CD4-positive, CD25-positive, alpha-beta regulatory T cell (primary cell): ENCODE results near the gene RNF123. TPM values are rescaled to one million over a fixed set of nuclear protein-coding genes. Genes with fewer than 3 reads are reported as not detected.
"Not testable (repeated sequence)": the region's sequence is repeated elsewhere in the genome, so short reads cannot be mapped to it uniquely, and the experiment has no call there.

Source experiments
- ATAC-seq, 2 donors: fragments of 150-1000 bp; cut with Tn5 transposase; one replicate each; pipeline ENCODE4 v1.10.0; 2021; ENCODE audit warnings: low read depth in 2 of 2, moderate number of reproducible peaks in 2 of 2, moderate library complexity in 1 of 2
- DNase-seq, 3 donors: peaks; one replicate each; pipeline versions ENCODE4 v3.0.0 to v3.0.0-alpha.2; 2012 to 2022; ENCODE audit warnings: mixed read lengths in 1 of 3
- H3K27ac ChIP-seq: one replicate; pipeline ENCODE4 v1.7.0; 2013; ENCODE audit warnings: mild to moderate bottlenecking, low read length; ENCODE audit not compliant: insufficient read depth, poor library complexity, severe bottlenecking
- H3K27me3 ChIP-seq: one replicate; pipeline ENCODE4 v1.7.0; 2013; ENCODE audit warnings: low read length; ENCODE audit not compliant: control insufficient read depth, insufficient read depth
- H3K36me3 ChIP-seq: one replicate; pipeline ENCODE4 v1.7.0; 2013; ENCODE audit warnings: mild to moderate bottlenecking, low read length, moderate library complexity; ENCODE audit not compliant: control insufficient read depth, insufficient read depth
- H3K4me1 ChIP-seq: 2 replicates; pipeline ENCODE4 v1.7.0; 2013; ENCODE audit warnings: mild to moderate bottlenecking, low read length; ENCODE audit not compliant: insufficient read depth, control insufficient read depth, poor library complexity, severe bottlenecking
- H3K4me3 ChIP-seq: one replicate; pipeline ENCODE4 v1.7.0; 2013; ENCODE audit warnings: low read depth, mild to moderate bottlenecking, low read length, moderate library complexity
- H3K9me3 ChIP-seq, 2 experiments: 1 replicate in 1 of 2; 2 replicates in 1 of 2; pipeline ENCODE4 v1.7.0; 2013; ENCODE audit warnings: low read length in 2 of 2, mild to moderate bottlenecking in 1 of 2, moderate library complexity in 1 of 2; ENCODE audit not compliant: control insufficient read depth in 2 of 2
- H3K27ac Mint-ChIP-seq, 3 donors: one replicate each; pipeline ENCODE4 v1.8.0; 2020 to 2022; ENCODE audit warnings: mild to moderate bottlenecking in 3 of 3, mixed read lengths in 3 of 3, moderate library complexity in 2 of 3
- H3K27me3 Mint-ChIP-seq: one replicate; pipeline ENCODE4 v1.8.0; 2022; ENCODE audit warnings: mild to moderate bottlenecking, mixed read lengths
- H3K36me3 Mint-ChIP-seq: one replicate; pipeline ENCODE4 v1.8.0; 2020; ENCODE audit warnings: mixed read lengths
- H3K4me1 Mint-ChIP-seq, 4 donors: one replicate each; pipeline ENCODE4 v1.8.0; 2020 to 2022; ENCODE audit warnings: mixed read lengths in 4 of 4, mild to moderate bottlenecking in 1 of 4
- H3K4me3 Mint-ChIP-seq, 4 donors: one replicate each; pipeline ENCODE4 v1.8.0; 2020 to 2022; ENCODE audit warnings: mild to moderate bottlenecking in 4 of 4, mixed read lengths in 4 of 4, moderate library complexity in 3 of 4
- H3K9me3 Mint-ChIP-seq, 7 donors: one replicate each; pipeline ENCODE4 v1.8.0; 2020 to 2022; ENCODE audit warnings: mixed read lengths in 7 of 7, mild to moderate bottlenecking in 3 of 7, moderate library complexity in 2 of 7
- polyA plus RNA-seq, 4 donors: library from polyadenylated mRNA; unstranded; fragments of 300-500 nt; fragmentation: Illumina TruSeq; gene quantifications; one replicate each; pipeline ENCODE4 v1.2.3, GENCODE V29; 2021
- total RNA-seq: library from RNA; stranded (reverse); gene quantifications from one replicate; pipeline ENCODE4 v1.2.3, GENCODE V29; 2022

RNF123 gene
- total and polyA plus RNA-seq, 5 donors from 2014 or later = 9.8 to 47.1 (median 13.6) TPM

GRCh38 chr3:49689908-49690624, 709 bp downstream of the RNF123 start:
- H3K27me3 ChIP-seq, H3K9me3 Mint-ChIP-seq, DNase-seq, ATAC-seq, H3K9me3 ChIP-seq, H3K36me3 Mint-ChIP-seq, H3K36me3 ChIP-seq: not testable (repeated sequence)
- peaks cover 16% of the 10 kb centered on the region for H3K27me3 Mint-ChIP-seq
- H3K27ac Mint-ChIP-seq = peak overlapping the region in 2 of 3 donors; percentile 94 to 95
- H3K4me1 ChIP-seq = peaks cover 36% of the 10 kb centered on the region
- peaks cover 10 to 53% (median 33%) of the 10 kb centered on the region in 4 donors for H3K4me1 Mint-ChIP-seq
- peak overlapping the region; percentile 96 to 98 (median 98) for H3K4me3 Mint-ChIP-seq
- peak overlapping the region; percentile 77 for H3K4me3 ChIP-seq
- peak overlapping the region; percentile 74 for H3K27ac ChIP-seq

DNA sequence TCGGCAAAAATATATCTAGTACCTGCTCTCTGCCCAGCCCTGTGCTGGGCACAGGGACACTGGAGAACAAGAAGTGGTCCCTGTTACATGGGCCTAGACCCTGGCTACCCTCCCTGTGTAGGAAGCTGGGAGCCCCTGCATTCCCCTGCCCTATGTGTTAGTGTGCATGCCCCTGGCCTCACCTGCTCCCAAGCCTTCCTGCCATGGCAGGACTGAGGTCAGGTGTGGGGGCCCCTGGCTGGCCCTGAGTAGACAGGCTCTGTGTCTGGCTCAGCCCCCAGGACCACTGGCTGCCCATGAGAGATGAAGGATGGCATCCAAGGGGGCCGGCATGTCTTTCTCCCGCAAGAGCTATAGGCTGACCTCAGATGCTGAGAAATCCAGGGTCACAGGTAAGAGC, 1.5 kb downstream of the RNF123 start:
- H3K4me1 ChIP-seq = peaks cover 36% of the 10 kb centered on the region
- H3K36me3 Mint-ChIP-seq, H3K9me3 ChIP-seq, ATAC-seq, DNase-seq, H3K27me3 ChIP-seq, H3K9me3 Mint-ChIP-seq, H3K4me3 ChIP-seq, H3K36me3 ChIP-seq, H3K27ac ChIP-seq: not testable (repeated sequence)
- Mint-ChIP-seq H3K4me3 (peak overlapping the region; percentile 96 to 98 (median 98)), H3K4me1 (peaks cover 10 to 50% (median 33%) of the 10 kb centered on the region in 4 donors), H3K27ac (peak overlapping the region in 1 of 3 donors; percentile 82), H3K27me3 (peaks cover 16% of the 10 kb centered on the region)

GRCh38 chr3:49691481-49691880, 2.1 kb downstream of the RNF123 start:
- not testable (repeated sequence) for ATAC-seq, DNase-seq, H3K27me3 ChIP-seq, H3K36me3 Mint-ChIP-seq, H3K9me3 ChIP-seq, H3K27ac ChIP-seq, H3K4me3 ChIP-seq, H3K27ac Mint-ChIP-seq, H3K36me3 ChIP-seq, H3K9me3 Mint-ChIP-seq
- H3K4me1 ChIP-seq = peaks cover 32% of the 10 kb centered on the region
- H3K27me3 Mint-ChIP-seq = peaks cover 16% of the 10 kb centered on the region
- peaks cover 10 to 48% (median 33%) of the 10 kb centered on the region in 4 donors for H3K4me1 Mint-ChIP-seq
- H3K4me3 Mint-ChIP-seq = peak overlapping the region; percentile 69 to 98 (median 96)

GRCh38 chr3:49694409-49695070, 5.2 kb downstream of the RNF123 start:
- not testable (repeated sequence) for H3K27ac ChIP-seq, H3K36me3 ChIP-seq, DNase-seq, H3K4me3 ChIP-seq, H3K36me3 Mint-ChIP-seq, H3K9me3 ChIP-seq, H3K27me3 ChIP-seq, H3K27me3 Mint-ChIP-seq, H3K9me3 Mint-ChIP-seq, ATAC-seq
- Mint-ChIP-seq H3K27ac (peak overlapping the region in 1 of 3 donors; percentile 23), H3K4me3 (peak overlapping the region in 2 of 4 donors; percentile 61 to 77), H3K4me1 (peaks cover 10 to 32% (median 26%) of the 10 kb centered on the region in 4 donors)
- H3K4me1 ChIP-seq = peaks cover 16% of the 10 kb centered on the region

DNA sequence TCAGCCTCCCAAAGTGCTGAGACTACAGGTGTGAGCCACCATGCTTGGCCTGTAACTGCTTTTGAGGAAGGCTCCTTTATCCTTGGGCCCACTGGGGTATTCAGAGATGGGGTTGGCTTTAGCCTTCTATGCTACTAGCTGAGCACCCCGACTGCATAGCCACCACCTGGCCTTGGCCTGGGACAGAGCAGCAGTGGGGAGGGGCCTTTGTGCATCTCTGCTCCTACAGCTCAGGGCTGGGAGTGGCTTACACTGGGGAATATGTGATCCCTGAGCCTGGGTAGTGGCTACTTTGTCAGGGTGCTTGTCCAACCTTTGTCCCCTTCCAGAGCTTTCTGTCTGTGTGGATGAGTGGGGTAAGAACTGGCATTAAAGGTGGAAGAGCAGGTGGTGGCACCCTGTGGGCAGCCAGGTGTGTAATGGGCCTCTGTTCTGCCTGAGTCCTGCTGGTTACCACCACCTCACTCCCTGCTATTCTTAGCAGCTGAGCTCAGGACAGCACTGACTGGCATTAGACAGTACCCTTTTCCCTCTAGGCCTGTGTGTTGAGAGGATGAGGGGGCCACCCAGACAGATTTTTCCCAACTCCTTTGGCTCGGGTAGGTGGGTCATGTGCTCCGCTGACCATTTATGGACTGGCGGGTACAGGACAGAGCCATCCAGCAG, 6.1 kb downstream of the RNF123 start:
- not testable (repeated sequence) for H3K4me3 Mint-ChIP-seq, H3K9me3 ChIP-seq, H3K27ac Mint-ChIP-seq, ATAC-seq, DNase-seq, H3K36me3 ChIP-seq, H3K27me3 Mint-ChIP-seq, H3K9me3 Mint-ChIP-seq, H3K27me3 ChIP-seq, H3K36me3 Mint-ChIP-seq, H3K4me3 ChIP-seq, H3K27ac ChIP-seq, H3K4me1 ChIP-seq
- H3K4me1 Mint-ChIP-seq = peaks cover 7 to 23% (median 18%) of the 10 kb centered on the region in 4 donors

DNA sequence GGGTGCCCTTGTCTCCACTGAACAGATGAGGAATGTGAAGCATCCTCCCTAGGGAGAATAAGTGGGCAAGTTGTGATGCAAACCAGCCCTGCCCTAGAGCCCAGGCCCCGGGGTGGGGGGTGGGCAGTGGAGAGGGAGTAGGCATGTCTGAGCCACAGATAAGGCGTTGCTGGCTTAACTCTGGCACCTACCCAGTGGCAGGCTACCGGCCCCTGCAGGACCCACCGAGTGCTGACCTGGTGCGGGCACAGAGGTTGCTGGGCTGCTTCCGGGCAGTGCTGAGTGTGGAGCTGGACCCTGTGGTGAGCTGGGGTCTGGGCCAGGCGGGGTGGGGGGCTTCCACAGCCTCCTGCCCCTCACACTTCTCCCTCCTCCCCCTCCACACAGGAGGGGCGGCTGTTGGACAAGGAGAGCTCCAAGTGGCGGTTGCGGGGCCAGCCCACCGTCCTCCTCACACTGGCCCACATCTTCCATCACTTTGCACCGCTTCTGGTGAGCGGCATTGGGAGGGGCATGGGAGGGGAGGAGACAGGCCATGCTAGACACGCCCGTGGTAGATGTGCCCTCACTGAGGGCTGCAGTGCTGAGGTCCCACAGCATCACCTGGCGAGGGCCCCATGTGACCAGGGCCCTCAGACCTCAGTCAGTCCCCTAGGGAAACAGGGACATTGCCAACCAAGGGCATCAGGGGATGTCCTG, 10.1 kb downstream of the RNF123 start:
- no peak for DNase-seq
- Histone ChIP-seq H3K4me3 (no peak overlapping the region), H3K27ac (no peak overlapping the region), H3K9me3 (no peaks in the 10 kb centered on the region), H3K4me1 (no peaks in the 10 kb centered on the region), H3K36me3 (peaks cover 20% of the 10 kb centered on the region), H3K27me3 (no peaks in the 10 kb centered on the region)
- Mint-ChIP-seq H3K27ac (no peak overlapping the region), H3K36me3 (peaks cover 10% of the 10 kb centered on the region), H3K9me3 (no peaks in the 10 kb centered on the region), H3K27me3 (no peaks in the 10 kb centered on the region), H3K4me1 (peaks cover 0 to 5% (median 0%) of the 10 kb centered on the region in 4 donors), H3K4me3 (no peak overlapping the region)
- ATAC-seq = no peak

GRCh38 chr3:49700014-49700413, 10.7 kb downstream of the RNF123 start:
- H3K36me3 ChIP-seq = peaks cover 19% of the 10 kb centered on the region
- no peak overlapping the region for H3K27ac Mint-ChIP-seq

More at GRCh38 chr3:49700014-49700413, 10.7 kb downstream of the RNF123 start:
- Mint-ChIP-seq H3K4me3 (no peak overlapping the region), H3K4me1 (peaks cover 0 to 5% (median 0%) of the 10 kb centered on the region in 4 donors), H3K27me3 (no peaks in the 10 kb centered on the region), H3K9me3 (no peaks in the 10 kb centered on the region), H3K36me3 (peaks cover 10% of the 10 kb centered on the region)
- H3K4me1 ChIP-seq = no peaks in the 10 kb centered on the region
- DNase-seq (no peak), ATAC-seq (no peak)
- no peaks in the 10 kb centered on the region for H3K27me3 ChIP-seq
- H3K4me3 ChIP-seq = no peak overlapping the region
- no peaks in the 10 kb centered on the region for H3K9me3 ChIP-seq
- no peak overlapping the region for H3K27ac ChIP-seq
